Smooth muscle cell (in vitro differentiated cells): ENCODE results near the gene ANKS1A. TPM values are rescaled to one million over a fixed set of nuclear protein-coding genes. Genes with fewer than 3 reads are reported as not detected.

Experiments used
- DNase-seq: peaks from one replicate; lab custom pipeline; 2025; ENCODE audit not compliant: unreplicated experiment; lab: John Stamatoyannopoulos, UW
- H2AFZ ChIP-seq: fragments of 200-600 bp; sonication (generic); 2 replicates; pipeline ENCODE4 v1.6.0; 2016; ENCODE audit warnings: antibody characterized with exemption, low read depth, mild to moderate bottlenecking
- H3F3A ChIP-seq: fragments of 200-600 bp; sonication (generic); 2 replicates; pipeline ENCODE4 v1.6.0; 2017; ENCODE audit warnings: antibody characterized with exemption, low read depth
- H3K27ac ChIP-seq: fragments of 200-600 bp; sonication (generic); 2 replicates; pipeline ENCODE4 v1.5.1; 2016; ENCODE audit warnings: low read depth, mild to moderate bottlenecking
- H3K27me3 ChIP-seq: fragments of 200-600 bp; sonication (generic); 2 replicates; pipeline ENCODE4 v1.6.1; 2016; ENCODE audit warnings: low read depth, mild to moderate bottlenecking
- H3K36me3 ChIP-seq: fragments of 200-600 bp; sonication (generic); 2 replicates; pipeline ENCODE4 v1.5.1; 2016; ENCODE audit warnings: low read depth
- H3K4me1 ChIP-seq: fragments of 200-600 bp; sonication (generic); 2 replicates; pipeline ENCODE4 v1.5.1; 2016; ENCODE audit warnings: low read depth
- H3K4me2 ChIP-seq: fragments of 200-600 bp; sonication (generic); 2 replicates; pipeline ENCODE4 v1.6.0; 2016; ENCODE audit warnings: mild to moderate bottlenecking
- H3K4me3 ChIP-seq: fragments of 200-600 bp; sonication (generic); 2 replicates; pipeline ENCODE4 v1.5.1; 2016; ENCODE audit warnings: mild to moderate bottlenecking
- H3K79me2 ChIP-seq: fragments of 200-600 bp; sonication (generic); 2 replicates; pipeline ENCODE4 v1.6.0; 2016; ENCODE audit warnings: low read depth, mild to moderate bottlenecking
- H3K9ac ChIP-seq: fragments of 200-600 bp; sonication (generic); 2 replicates; pipeline ENCODE4 v1.6.0; 2016; ENCODE audit warnings: low read depth
- H3K9me3 ChIP-seq: fragments of 200-600 bp; sonication (generic); replicated peaks from 2 replicates; pipeline ENCODE4 v1.5.1; 2016; ENCODE audit warnings: low read depth
- H4K20me1 ChIP-seq: fragments of 200-600 bp; sonication (generic); 2 replicates; pipeline ENCODE4 v1.6.0; 2016; ENCODE audit warnings: low read depth
- CTCF ChIP-seq: fragments of 200-600 bp; sonication (generic); IDR thresholded peaks from 2 replicates; pipeline ENCODE4 v1.5.1; 2017; ENCODE audit warnings: borderline replicate concordance, mild to moderate bottlenecking, antibody characterized with exemption; ENCODE audit not compliant: insufficient read depth, poor library complexity, severe bottlenecking
- WGBS: methylation state at CpG from one replicate; pipeline ENCODE4 v1.1.7; 2016; ENCODE audit warnings: low lambda C conversion rate; 5-methylcytosine and 5-hydroxymethylcytosine counted together
- polyA plus RNA-seq: library from polyadenylated mRNA; unstranded; fragments of >200 nt; fragmentation: Nextera tagmentation; extraction: Ambion mirVana; gene quantifications from 2 replicates; pipeline ENCODE4 v1.2.1, GENCODE V29; 2016
- total RNA-seq: library from RNA; depleted of rRNA; stranded (reverse); fragments of >200 nt; gene quantifications from 2 replicates; pipeline ENCODE4 v1.2.3, GENCODE V29; 2014

The ANKS1A gene
- total and polyA plus RNA-seq, 2 experiments from 2014 or later = 28.9 to 39.2 TPM

GRCh38 chr6:35082733-35083403, 193.8 kb downstream of the ANKS1A start:
- Histone ChIP-seq H3K4me3 (no peak overlapping the region), H4K20me1 (no peaks in the 10 kb centered on the region), H3K9me3 (no peaks in the 10 kb centered on the region), H3K9ac (no peak overlapping the region), H3K27ac (no peak overlapping the region), H3F3A (no peaks in the 10 kb centered on the region), H3K4me1 (no peaks in the 10 kb centered on the region), H3K79me2 (no peaks in the 10 kb centered on the region), H2AFZ (no peak overlapping the region), H3K4me2 (no peak overlapping the region), H3K36me3 (no peaks in the 10 kb centered on the region), H3K27me3 (no peaks in the 10 kb centered on the region)
- no peak for DNase-seq
- WGBS = 97% methylated on average over 13 of the region's 13 CpGs
- no peak for TF ChIP-seq CTCF

GRCh38 chr6:35083507-35083906, 194.5 kb downstream of the ANKS1A start:
- 90% methylated on average over 9 of the region's 9 CpGs for WGBS
- TF ChIP-seq CTCF = no peak
- Histone ChIP-seq H3K9me3 (no peaks in the 10 kb centered on the region), H3K27me3 (no peaks in the 10 kb centered on the region), H3K4me2 (no peak overlapping the region), H3K79me2 (no peaks in the 10 kb centered on the region), H3K4me3 (no peak overlapping the region), H4K20me1 (no peaks in the 10 kb centered on the region), H3K27ac (no peak overlapping the region), H3K4me1 (no peaks in the 10 kb centered on the region), H2AFZ (no peak overlapping the region), H3F3A (no peaks in the 10 kb centered on the region), H3K9ac (no peak overlapping the region), H3K36me3 (no peaks in the 10 kb centered on the region)
- no peak for DNase-seq

GRCh38 chr6:35084041-35084491, 195.0 kb downstream of the ANKS1A start:
- Histone ChIP-seq H3K4me1 (no peaks in the 10 kb centered on the region), H3K79me2 (no peaks in the 10 kb centered on the region), H3K36me3 (no peaks in the 10 kb centered on the region), H2AFZ (no peak overlapping the region), H4K20me1 (no peaks in the 10 kb centered on the region), H3K9me3 (no peaks in the 10 kb centered on the region), H3K27ac (no peak overlapping the region), H3K4me3 (no peak overlapping the region), H3K9ac (no peak overlapping the region), H3K27me3 (no peaks in the 10 kb centered on the region), H3F3A (peaks cover 2% of the 10 kb centered on the region), H3K4me2 (no peak overlapping the region)
- DNase-seq = no peak
- 96% methylated on average over 14 of the region's 14 CpGs for WGBS
- no peak for TF ChIP-seq CTCF

GRCh38 chr6:35084511-35085203, 195.6 kb downstream of the ANKS1A start:
- no peak overlapping the region for H3K27ac ChIP-seq
- no peak for DNase-seq
- no peaks in the 10 kb centered on the region for H3K79me2 ChIP-seq
- no peak for TF ChIP-seq CTCF
- no peaks in the 10 kb centered on the region for H3K9me3 ChIP-seq
- no peaks in the 10 kb centered on the region for H4K20me1 ChIP-seq
- no peaks in the 10 kb centered on the region for H3K36me3 ChIP-seq
- 94% methylated on average over 12 of the region's 12 CpGs for WGBS
- H3K9ac ChIP-seq = no peak overlapping the region
- no peak overlapping the region for H3K4me2 ChIP-seq
- no peak overlapping the region for H3K4me3 ChIP-seq
- peaks cover 2% of the 10 kb centered on the region for H3F3A ChIP-seq
- no peak overlapping the region for H2AFZ ChIP-seq
- no peaks in the 10 kb centered on the region for H3K27me3 ChIP-seq
- H3K4me1 ChIP-seq = peaks cover 5% of the 10 kb centered on the region
